GM12878 (cell line): Measurements from ENCODE around the gene ANKRD55. TPM values are rescaled to one million over a fixed set of nuclear protein-coding genes. Genes with fewer than 3 reads are reported as not detected.

ENCODE experiments used
- ATAC-seq: fragments of 200-7000 bp; cut with Tn5 transposase; 3 replicates; pipeline ENCODE4 v1.9.1; 2020; ENCODE audit warnings: mild to moderate bottlenecking, moderate library complexity
- BruUV-seq: library from RNA; stranded (reverse); fragments of 400-500 nt; replicated peaks from 2 replicates; lab custom pipeline; 2021; lab: Mats Ljungman, UMichigan
- CTCF ChIA-PET: fragments of 300-600 bp; sonication (Branson Sonifier 250); formaldehyde crosslinking; extraction: SDS; loops from one replicate; lab custom pipeline; 2021; ENCODE audit warnings: inconsistent platforms; lab: Yijun Ruan, JAX
- POLR2A ChIA-PET: fragments of 350-600 bp; formaldehyde crosslinking; extraction: SDS; loops from one replicate; lab custom pipeline; 2021; ENCODE audit warnings: inconsistent platforms; lab: Charles Lee
- RAD21 ChIA-PET: fragments of 300-600 bp; sonication (Branson Sonifier 250); formaldehyde crosslinking; loops from one replicate; lab custom pipeline; 2023; ENCODE audit warnings: antibody characterized with exemption; ENCODE audit not compliant: unreplicated experiment; lab: Charles Lee
- SMC1A ChIA-PET: fragments of 300-600 bp; sonication (Branson Sonifier 250); formaldehyde crosslinking; loops from one replicate; lab custom pipeline; 2023; ENCODE audit not compliant: unreplicated experiment, uncharacterized antibody; lab: Charles Lee
- DNase-seq: peaks from one replicate; pipeline ENCODE4 v3.0.0-alpha.2; 2011; ENCODE audit warnings: low read depth, low spot score
- FAIRE-seq: peaks from 3 replicates; lab custom pipeline; 2011; peaks lifted over from hg19 to GRCh38; lab: Jason Lieb, UNC
- H2AFZ ChIP-seq: 2 replicates; pipeline ENCODE4 v1.6.0; 2011; ENCODE audit warnings: low read depth, low read length, control low read depth; ENCODE audit not compliant: control insufficient read depth
- H3K27ac ChIP-seq: 2 replicates; pipeline ENCODE4 v1.5.1; 2011; ENCODE audit warnings: control low read depth; ENCODE audit not compliant: control insufficient read depth, insufficient read depth
- H3K27me3 ChIP-seq, 2 experiments: replicated peaks in 1 of 2; 2 replicates each; pipeline versions ENCODE4 v1.6.0 to v1.6.1; 2011; ENCODE audit warnings: low read length in 1 of 2; ENCODE audit not compliant: control insufficient read depth in 2 of 2, insufficient read depth in 2 of 2
- H3K36me3 ChIP-seq, 2 experiments: 2 replicates each; pipeline ENCODE4 v1.5.1; 2011; ENCODE audit warnings: low read length in 1 of 2; ENCODE audit not compliant: control insufficient read depth in 2 of 2, insufficient read depth in 2 of 2
- H3K4me1 ChIP-seq: 2 replicates; pipeline ENCODE4 v1.6.1; 2011; ENCODE audit warnings: mild to moderate bottlenecking, low read length, moderate library complexity, mixed read lengths; ENCODE audit not compliant: control insufficient read depth, insufficient read depth
- H3K4me2 ChIP-seq: 2 replicates; pipeline ENCODE4 v1.6.0; 2011; ENCODE audit warnings: control low read depth; ENCODE audit not compliant: control insufficient read depth, insufficient read depth
- H3K4me3 ChIP-seq: fragments of 200-600 bp; sonication (generic); 2 replicates; pipeline ENCODE4 v1.5.1; 2016
- H3K79me2 ChIP-seq: 2 replicates; pipeline ENCODE4 v1.6.0; 2011; ENCODE audit warnings: low read length; ENCODE audit not compliant: control insufficient read depth, insufficient read depth
- H3K9ac ChIP-seq: 2 replicates; pipeline ENCODE4 v1.8.0; 2011; ENCODE audit warnings: low read length, control low read depth, mixed read lengths; ENCODE audit not compliant: control insufficient read depth, insufficient read depth
- H3K9me3 ChIP-seq: replicated peaks from 3 replicates; pipeline ENCODE4 v1.5.1; 2011; ENCODE audit warnings: mild to moderate bottlenecking, low read length; ENCODE audit not compliant: control insufficient read depth, insufficient read depth
- H4K20me1 ChIP-seq: 2 replicates; pipeline ENCODE4 v1.6.0; 2011; ENCODE audit not compliant: control insufficient read depth, insufficient read depth
- BCL11A ChIP-seq: IDR thresholded peaks from 2 replicates; pipeline ENCODE4 v1.6.1; 2011; ENCODE audit warnings: low read depth, low read length
- CHD4 ChIP-seq: fragments of 200-600 bp; sonication (generic); IDR thresholded peaks from 2 replicates; pipeline ENCODE4 v1.6.1; 2016; ENCODE audit warnings: mild to moderate bottlenecking
- MEF2B ChIP-seq: fragments of 450-650 bp; IDR thresholded peaks from 2 replicates; pipeline ENCODE4 v1.6.1; 2018; ENCODE audit warnings: mild to moderate bottlenecking, moderate library complexity; ENCODE audit not compliant: partially characterized antibody, poor library complexity, severe bottlenecking
- MYB ChIP-seq: fragments of 150-350 bp; IDR thresholded peaks from 2 replicates; pipeline ENCODE4 v1.6.1; 2014; ENCODE audit warnings: mild to moderate bottlenecking, low read depth, low read length, borderline replicate concordance
- NRF1 ChIP-seq: conservative IDR thresholded peaks from 2 replicates; pipeline ENCODE4 v1.6.1; 2011; ENCODE audit warnings: mild to moderate bottlenecking, low read depth, low read length, improper control_type of control experiment
- WGBS: methylation state at CpG from one replicate; pipeline ENCODE4 v1.1.6; 2016; ENCODE audit warnings: low lambda C conversion rate; ENCODE audit not compliant: insufficient replicate concordance, insufficient coverage; ENCODE audit errors: missing lambda C conversion rate; 5-methylcytosine and 5-hydroxymethylcytosine counted together
- in situ Hi-C: fragments of 300-500 bp; cut with MboI; formaldehyde crosslinking; loops from 9 replicates; pipeline ENCODE4 v1.14.3; 2018; ENCODE audit warnings: mixed read lengths
- intact Hi-C: fragments of 100-400 bp; cut with micrococcal nuclease; formaldehyde crosslinking; loops from one replicate; pipeline ENCODE4 v1.14.2; 2022; ENCODE audit not compliant: unreplicated experiment
- polyA plus RNA-seq, 11 experiments: library from polyadenylated mRNA; depleted of rRNA in 4 of 11; unstranded in 6 of 11; stranded (reverse) in 5 of 11; fragments of >200 nt; fragmentation: Nextera tagmentation in 4 of 11; fragmentation: Illumina TruSeq in 1 of 11; extraction: Ambion mirVana in 4 of 11; extraction: Trizol in 1 of 11; gene quantifications; 1 replicate in 1 of 11; 2 replicates in 10 of 11; pipeline versions ENCODE4 v1.2.1 to v1.2.3, GENCODE V29; 2011 to 2016; ENCODE audit warnings: inconsistent platforms in 2 of 11, missing spikeins in 2 of 11, low read depth in 1 of 11
- total RNA-seq, 4 experiments: library from RNA; depleted of rRNA in 3 of 4; stranded (reverse); fragments of >200 nt in 3 of 4; fragmentation: Illumina TruSeq in 1 of 4; extraction: Trizol in 1 of 4; gene quantifications; 2 replicates each; pipeline versions ENCODE4 v1.2.1 to v1.2.3, GENCODE V29; 2013 to 2021
- TF ChIP-seq, protein P1 (sequence below): fragments of 450-650 bp; IDR thresholded peaks from 2 replicates; pipeline ENCODE4 v1.6.1; 2016; ENCODE audit warnings: mild to moderate bottlenecking

Gene ANKRD55
- total and polyA plus RNA-seq, 10 of the 15 experiments (the other 5 are each of a cell fraction or from before 2014, with no cell fraction given): 0.04 TPM; not detected in 9

DNA sequence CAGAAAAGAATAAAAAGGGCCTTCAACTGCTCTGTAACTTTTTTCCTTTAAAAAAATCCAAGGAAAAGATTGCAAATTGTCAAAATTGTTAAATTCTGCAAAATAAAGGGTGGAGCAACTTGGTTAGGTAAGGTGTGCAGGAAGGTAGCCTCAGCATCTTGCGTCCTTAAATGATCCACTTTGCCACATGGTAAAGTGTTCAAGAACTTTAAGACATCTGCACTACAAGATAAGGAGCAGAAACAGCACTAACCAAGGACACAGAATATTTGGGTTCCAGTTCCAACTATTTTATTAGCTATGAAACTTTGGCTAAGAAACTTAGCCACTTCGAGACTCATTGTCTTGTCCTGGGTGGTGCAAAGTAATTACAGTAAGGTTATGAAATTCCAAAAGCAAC is 53.7 kb downstream of the ANKRD55 start:
- ChIA-PET SMC1A (interaction anchor here (0.6 to 2.2 kb wide), 5 partner anchors 8 to 80 kb away, joined by 3 to 7 read pairs (median 4); no protein-coding TSS in a partner anchor), RAD21 (interaction anchor here (0.6 to 1.7 kb wide), 2 partner anchors 99 to 196 kb away, joined by 3 to 6 read pairs; no protein-coding TSS in a partner anchor), POLR2A (interaction anchor here (1.1 kb wide), 1 partner anchor 11 kb away, joined by 4 read pairs; no protein-coding TSS in a partner anchor), CTCF (interaction anchor here (0.8 to 1.0 kb wide), 2 partner anchors 21 to 22 kb away, joined by 3 read pairs; no protein-coding TSS in a partner anchor)
- H3K4me1 ChIP-seq: no peaks in the 10 kb centered on the region
- H3K9ac ChIP-seq: no peak overlapping the region
- H3K4me2 ChIP-seq: no peak overlapping the region
- no peaks in the 10 kb centered on the region for H3K36me3 ChIP-seq
- no peak overlapping the region for H3K4me3 ChIP-seq
- TF ChIP-seq, protein P1, sequence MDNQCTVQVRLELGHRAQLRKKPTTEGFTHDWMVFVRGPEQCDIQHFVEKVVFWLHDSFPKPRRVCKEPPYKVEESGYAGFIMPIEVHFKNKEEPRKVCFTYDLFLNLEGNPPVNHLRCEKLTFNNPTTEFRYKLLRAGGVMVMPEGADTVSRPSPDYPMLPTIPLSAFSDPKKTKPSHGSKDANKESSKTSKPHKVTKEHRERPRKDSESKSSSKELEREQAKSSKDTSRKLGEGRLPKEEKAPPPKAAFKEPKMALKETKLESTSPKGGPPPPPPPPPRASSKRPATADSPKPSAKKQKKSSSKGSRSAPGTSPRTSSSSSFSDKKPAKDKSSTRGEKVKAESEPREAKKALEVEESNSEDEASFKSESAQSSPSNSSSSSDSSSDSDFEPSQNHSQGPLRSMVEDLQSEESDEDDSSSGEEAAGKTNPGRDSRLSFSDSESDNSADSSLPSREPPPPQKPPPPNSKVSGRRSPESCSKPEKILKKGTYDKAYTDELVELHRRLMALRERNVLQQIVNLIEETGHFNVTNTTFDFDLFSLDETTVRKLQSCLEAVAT: no peak
- no peak for TF ChIP-seq NRF1
- TF ChIP-seq CHD4: no peak
- no peak for TF ChIP-seq BCL11A
- TF ChIP-seq MEF2B: no peak
- TF ChIP-seq MYB: no peak
- no peak overlapping the region for H3K27ac ChIP-seq
- no peak for DNase-seq
- no peaks in the 10 kb centered on the region for H4K20me1 ChIP-seq
- no peaks in the 10 kb centered on the region for H3K9me3 ChIP-seq
- intact Hi-C loops (no loop called here), in situ Hi-C loops (no loop called here)
- no peak for FAIRE-seq
- BruUV-seq: no TSS peak
- WGBS: 62% methylated on average over 2 of the region's 2 CpGs
- H3K79me2 ChIP-seq: no peaks in the 10 kb centered on the region
- H3K27me3 ChIP-seq: no peaks in the 10 kb centered on the region
- ATAC-seq: no peak
- no peak overlapping the region for H2AFZ ChIP-seq
